NCI-H187 treated with DMSO at 0.1 percent for 48 hours (cell line): ENCODE results near the gene BLACAT1.
"Not testable (repeated sequence)": the region's sequence is repeated elsewhere in the genome, so short reads cannot be mapped to it uniquely, and the experiment has no call there.

Experiments
- DNase-seq: peaks from one replicate; lab custom pipeline; 2025; lab: John Stamatoyannopoulos, UW

Gene BLACAT1

GRCh38 chr1:205416322-205416721, 39.5 kb downstream of the BLACAT1 start:
- no peak for DNase-seq

DNA sequence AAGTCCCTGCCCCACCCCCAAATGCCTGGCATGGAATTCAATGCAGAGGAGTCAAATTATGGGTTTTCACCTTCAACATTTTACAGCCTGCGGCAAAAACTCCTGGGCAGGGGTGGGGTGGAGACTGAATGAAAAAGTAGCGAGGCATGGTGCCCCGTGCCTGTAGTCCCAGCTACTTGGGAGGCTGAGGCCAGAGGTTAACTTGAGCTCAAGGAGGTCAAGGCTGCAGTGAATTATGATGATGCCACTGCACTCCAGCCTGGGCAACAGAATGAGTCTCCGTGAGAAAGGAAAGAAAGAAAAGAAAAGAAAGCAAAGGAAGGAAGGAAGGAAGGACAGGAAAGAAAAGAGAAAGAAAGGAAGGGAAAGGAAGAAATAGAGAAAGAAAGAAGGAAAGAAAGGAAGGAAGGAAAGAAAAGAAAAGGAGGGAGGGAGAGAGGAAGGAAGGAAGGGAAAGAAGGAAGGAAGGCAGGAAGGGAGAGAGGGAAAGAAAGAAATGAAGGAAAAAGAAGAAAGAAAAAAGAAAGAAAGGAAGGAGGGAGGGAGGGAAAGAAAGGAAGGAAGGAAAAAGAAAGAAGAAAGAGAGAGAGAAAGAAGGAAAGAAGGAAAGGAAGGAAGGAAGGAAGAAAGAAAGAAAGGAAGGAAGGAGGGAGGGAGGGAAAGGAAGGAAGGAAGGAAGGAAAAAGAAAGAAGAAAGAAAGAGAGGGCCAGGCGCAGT, 45.1 kb downstream of the BLACAT1 start:
- DNase-seq: no peak

DNA sequence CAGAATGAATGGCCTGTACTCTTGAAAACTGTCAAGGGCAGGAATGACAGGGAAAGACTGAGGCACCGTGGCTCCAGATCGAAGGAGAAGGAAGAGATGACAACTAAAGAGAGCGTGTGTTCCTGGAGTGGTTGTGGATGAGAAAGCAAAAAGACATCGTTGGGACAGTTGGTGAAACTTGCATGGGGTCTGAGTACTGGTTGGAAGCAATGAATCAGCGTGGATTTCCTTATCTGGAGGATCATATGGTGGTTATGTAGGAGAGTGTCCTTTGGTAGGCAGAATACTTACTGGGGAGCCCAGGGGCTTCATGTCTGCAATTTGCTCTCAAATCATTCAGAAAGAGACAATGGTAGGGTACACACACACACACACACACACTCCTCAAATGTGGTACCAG, 47.9 kb downstream of the BLACAT1 start:
- no peak for DNase-seq

DNA sequence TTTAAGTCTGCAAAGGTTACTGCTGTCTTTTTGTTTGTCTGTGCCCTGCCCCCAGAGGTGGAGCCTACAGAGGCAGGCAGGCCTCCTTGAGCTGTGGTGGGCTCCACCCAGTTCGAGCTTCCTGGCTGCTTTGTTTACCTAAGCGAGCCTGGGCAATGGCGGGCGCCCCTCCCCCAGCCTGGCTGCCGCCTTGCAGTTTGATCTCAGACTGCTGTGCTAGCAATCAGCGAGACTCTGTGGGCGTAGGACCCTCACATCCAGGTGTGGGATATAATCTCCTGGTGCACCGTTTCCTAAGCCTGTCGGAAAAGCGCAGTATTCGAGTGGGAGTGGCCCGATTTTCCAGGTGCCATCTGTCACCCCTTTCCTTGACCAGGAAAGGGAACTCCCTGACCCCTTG, 49.6 kb downstream of the BLACAT1 start:
- not testable (repeated sequence) for DNase-seq
